ENCODE measurements around the gene PHF1.

DNA sequence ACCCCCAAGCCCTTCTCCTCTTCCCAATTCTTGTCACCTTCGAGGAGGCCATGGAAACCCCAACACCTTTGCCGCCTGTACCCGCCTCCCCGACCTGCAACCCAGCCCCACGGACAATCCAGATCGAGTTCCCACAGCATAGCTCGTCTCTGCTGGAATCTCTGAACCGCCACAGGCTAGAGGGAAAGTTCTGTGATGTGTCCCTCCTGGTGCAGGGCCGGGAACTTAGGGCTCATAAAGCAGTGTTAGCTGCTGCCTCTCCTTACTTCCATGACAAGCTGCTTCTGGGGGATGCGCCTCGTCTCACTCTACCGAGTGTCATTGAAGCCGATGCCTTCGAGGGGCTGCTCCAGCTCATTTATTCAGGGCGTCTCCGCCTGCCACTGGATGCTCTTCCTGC lies 44.2 kb downstream of the PHF1 start:
- no peak for TF ChIP-seq POLR2A (IDR thresholded peaks at IDR 0.05)
- TF ChIP-seq, protein P1, sequence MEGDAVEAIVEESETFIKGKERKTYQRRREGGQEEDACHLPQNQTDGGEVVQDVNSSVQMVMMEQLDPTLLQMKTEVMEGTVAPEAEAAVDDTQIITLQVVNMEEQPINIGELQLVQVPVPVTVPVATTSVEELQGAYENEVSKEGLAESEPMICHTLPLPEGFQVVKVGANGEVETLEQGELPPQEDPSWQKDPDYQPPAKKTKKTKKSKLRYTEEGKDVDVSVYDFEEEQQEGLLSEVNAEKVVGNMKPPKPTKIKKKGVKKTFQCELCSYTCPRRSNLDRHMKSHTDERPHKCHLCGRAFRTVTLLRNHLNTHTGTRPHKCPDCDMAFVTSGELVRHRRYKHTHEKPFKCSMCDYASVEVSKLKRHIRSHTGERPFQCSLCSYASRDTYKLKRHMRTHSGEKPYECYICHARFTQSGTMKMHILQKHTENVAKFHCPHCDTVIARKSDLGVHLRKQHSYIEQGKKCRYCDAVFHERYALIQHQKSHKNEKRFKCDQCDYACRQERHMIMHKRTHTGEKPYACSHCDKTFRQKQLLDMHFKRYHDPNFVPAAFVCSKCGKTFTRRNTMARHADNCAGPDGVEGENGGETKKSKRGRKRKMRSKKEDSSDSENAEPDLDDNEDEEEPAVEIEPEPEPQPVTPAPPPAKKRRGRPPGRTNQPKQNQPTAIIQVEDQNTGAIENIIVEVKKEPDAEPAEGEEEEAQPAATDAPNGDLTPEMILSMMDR (IDR thresholded peaks at IDR 0.05), result no peak
